Prostate gland (tissue), 2 donors: Measurements from ENCODE around the gene OR4N5.
"Not testable (repeated sequence)": the region's sequence is repeated elsewhere in the genome, so short reads cannot be mapped to it uniquely, and the experiment has no call there.

ENCODE experiments used
- CTCF ChIP-seq, 4 experiments: fragments of 200-600 bp in 2 of 4; fragments of 450-650 bp in 2 of 4; sonication (generic) in 2 of 4; IDR thresholded peaks; 1 replicate in 3 of 4; 2 replicates in 1 of 4; pipeline ENCODE4 v1.5.1; 2016 to 2019; ENCODE audit warnings: antibody characterized with exemption in 4 of 4, mild to moderate bottlenecking in 2 of 4, moderate library complexity in 2 of 4
- POLR2A ChIP-seq: fragments of 450-650 bp; IDR thresholded peaks from one replicate; pipeline ENCODE4 v1.6.1; 2016; ENCODE audit warnings: antibody characterized with exemption, mild to moderate bottlenecking

- not testable (repeated sequence) for TF ChIP-seq POLR2A; CTCF (IDR thresholded peaks at IDR 0.05)
These were observed 31.2 kb downstream of the OR4N5 start for GRCh38 chr14:20169852-20170251.
